Retina (tissue), 1 donor: ENCODE results near the gene ASTN2.
A peak's percentile ranks its signal among the peaks of the same experiment; 100 is the strongest.
"Not testable (repeated sequence)": the region's sequence is repeated elsewhere in the genome, so short reads cannot be mapped to it uniquely, and the experiment has no call there.

Experiments used
- DNase-seq: peaks from one replicate; pipeline ENCODE4 v3.0.0-alpha.2; 2016

Gene ASTN2

GRCh38 chr9:116901260-116901659 lies 513.6 kb downstream of the ASTN2 start:
- no peak for DNase-seq

DNA sequence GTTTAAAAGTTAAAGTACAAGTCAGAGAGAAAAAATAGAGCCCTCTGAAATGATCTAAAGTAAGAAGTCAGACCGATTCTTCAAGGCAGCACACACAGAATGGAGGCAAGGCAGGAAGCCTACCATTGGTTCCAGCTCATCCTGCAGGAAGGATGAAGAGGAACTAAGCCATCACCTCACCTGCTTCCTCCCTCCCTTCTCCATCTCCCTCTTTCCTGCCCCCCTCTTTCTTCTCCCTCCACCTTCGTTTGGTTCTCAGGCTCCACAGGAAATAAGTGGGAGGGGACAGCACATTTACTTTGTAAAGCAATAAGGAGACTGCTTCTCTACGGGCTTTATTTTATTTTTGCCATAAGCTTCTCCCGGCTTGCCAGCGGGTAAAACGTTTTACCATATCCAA lies 514.3 kb downstream of the ASTN2 start:
- DNase-seq: no peak

- no peak for DNase-seq
These were observed 514.9 kb downstream of the ASTN2 start for GRCh38 chr9:116900007-116900367.

DNA sequence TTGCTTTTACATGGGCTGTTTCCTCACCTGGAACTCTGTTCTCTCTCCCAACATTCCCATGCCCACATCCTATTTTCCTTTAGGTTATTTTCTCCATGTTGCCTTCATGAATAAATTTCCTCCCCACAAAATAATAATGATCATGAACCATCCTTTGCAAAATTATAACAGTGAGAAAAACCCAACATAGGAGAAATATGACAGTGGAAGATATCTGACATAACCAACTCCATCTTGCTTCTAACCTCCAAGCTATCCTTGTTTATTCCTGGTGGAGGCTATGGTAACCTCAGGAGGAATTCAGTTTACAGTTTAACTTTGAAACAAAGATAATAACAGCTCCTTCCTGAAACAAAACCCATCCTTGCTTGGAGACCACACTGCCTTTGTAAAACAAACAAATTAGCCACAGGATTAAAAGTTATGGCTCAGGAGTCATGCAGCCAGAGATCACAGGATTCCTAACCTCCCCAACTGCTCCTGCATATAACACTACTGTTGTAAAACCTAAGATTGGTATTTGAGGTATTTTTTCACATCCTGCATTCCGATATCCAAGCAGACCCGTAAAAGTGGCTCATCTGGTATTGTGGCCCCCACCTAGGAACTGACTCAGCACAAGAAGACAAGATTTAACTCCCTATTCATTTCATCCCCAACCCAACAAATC lies 515.4 kb downstream of the ASTN2 start:
- no peak for DNase-seq

- not testable (repeated sequence) for DNase-seq
These were observed 516.7 kb downstream of the ASTN2 start for GRCh38 chr9:116898131-116898530.

DNA sequence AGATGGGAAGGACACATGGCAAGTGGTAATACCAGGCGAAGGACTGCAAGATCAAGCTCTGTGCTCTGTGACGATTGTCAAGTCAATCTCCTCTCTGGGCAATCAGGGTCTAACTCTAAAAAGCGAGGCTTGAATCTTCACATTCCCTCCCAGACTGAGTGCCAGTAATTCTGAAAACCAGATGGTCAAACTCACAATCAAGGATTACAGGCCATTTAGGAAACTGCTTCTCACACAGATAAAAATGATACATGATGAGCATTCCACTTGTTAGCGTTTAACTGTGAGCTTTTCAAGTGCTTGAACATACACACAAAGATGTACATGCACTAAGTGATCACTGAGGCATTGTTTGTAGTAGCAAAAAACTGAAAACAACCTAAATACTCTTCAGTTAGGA lies 517.7 kb downstream of the ASTN2 start:
- DNase-seq: no peak

DNA sequence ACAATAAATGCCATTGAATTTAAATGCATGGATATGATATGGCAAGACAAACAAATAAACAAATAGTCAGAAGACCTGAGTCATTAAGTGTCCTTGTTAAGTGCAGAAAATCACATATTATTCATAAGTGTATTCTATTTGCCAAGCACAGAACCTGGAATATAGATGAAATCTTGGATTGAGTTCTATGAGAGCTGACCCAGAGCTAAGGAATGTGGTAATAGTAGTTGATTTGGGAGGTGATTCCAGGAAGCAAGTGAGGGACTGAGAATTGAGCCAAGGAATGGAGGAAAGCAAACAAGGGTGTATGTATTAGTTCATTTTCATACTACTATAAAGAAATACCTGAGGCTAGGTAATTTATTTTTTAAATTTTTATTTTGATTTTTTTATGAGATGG lies 518.9 kb downstream of the ASTN2 start:
- DNase-seq: no peak

GRCh38 chr9:116891424-116891823 lies 523.4 kb downstream of the ASTN2 start:
- DNase-seq: no peak

- not testable (repeated sequence) for DNase-seq
These were observed 526.4 kb downstream of the ASTN2 start for GRCh38 chr9:116888476-116888875.

- no peak for DNase-seq
These were observed 526.8 kb downstream of the ASTN2 start for GRCh38 chr9:116888066-116888465.

- DNase-seq: no peak
These were observed 531.2 kb downstream of the ASTN2 start for GRCh38 chr9:116883676-116884075.

- DNase-seq: no peak
These were observed 537.8 kb downstream of the ASTN2 start for GRCh38 chr9:116877072-116877471.

GRCh38 chr9:116875576-116875975 lies 539.3 kb downstream of the ASTN2 start:
- no peak for DNase-seq

GRCh38 chr9:116873937-116874914 lies 540.6 kb downstream of the ASTN2 start:
- DNase-seq: no peak

GRCh38 chr9:116873491-116873890 lies 541.4 kb downstream of the ASTN2 start:
- DNase-seq: no peak

- DNase-seq: no peak
These were observed 544.3 kb downstream of the ASTN2 start for GRCh38 chr9:116870566-116870965.

- DNase-seq: no peak
These were observed 546.7 kb downstream of the ASTN2 start for GRCh38 chr9:116868201-116868600.

- no peak for DNase-seq
These were observed 553.5 kb downstream of the ASTN2 start for GRCh38 chr9:116861321-116861720.

DNA sequence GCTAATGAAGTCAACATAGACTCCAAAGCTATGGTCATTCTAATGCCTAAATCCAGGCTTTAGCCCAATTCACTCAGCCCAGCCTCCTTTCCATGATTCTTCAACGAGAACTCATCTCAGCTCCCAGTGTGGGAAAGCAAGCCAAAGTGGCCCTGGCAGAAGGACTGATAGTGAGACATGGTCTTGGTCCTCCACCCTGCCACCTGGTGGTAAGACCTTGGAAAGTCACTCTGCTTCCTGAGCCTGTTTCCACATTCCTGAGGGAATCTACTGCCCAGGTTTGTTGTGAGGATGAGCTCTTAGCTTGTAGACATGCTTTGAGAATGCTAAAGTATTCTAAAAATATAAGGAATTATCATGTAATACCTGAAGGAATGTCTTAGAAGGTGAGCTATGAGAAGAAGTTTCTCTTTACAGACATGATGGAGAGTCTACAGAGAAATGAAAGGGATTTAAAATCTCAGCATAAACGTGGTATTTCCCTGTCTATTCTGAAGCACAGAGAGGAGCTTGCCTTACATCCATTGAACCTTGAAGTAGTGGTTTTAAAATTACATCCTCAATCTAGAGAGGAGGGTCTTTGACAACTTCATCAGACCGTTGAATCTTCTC lies 554.2 kb downstream of the ASTN2 start:
- peak; percentile 60 for DNase-seq

DNA sequence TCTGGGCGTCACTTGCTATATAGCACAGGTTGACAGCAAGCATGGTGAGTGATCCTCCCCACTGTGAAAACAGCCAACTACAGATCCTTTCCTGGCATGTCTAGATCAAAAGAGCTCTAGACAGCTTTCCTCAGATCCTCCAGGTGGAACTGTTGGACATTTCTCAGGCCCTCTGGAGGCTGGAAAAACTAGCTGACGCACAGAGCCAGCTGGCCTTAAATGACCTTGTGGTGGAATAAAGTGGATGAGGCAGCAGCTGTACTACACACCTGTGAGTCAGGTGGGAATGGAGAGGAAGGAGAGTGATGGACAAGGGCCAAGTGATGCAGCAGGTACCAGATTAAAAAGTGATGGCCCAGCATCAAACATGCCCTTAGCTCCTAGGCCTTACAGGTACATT lies 555.1 kb downstream of the ASTN2 start:
- no peak for DNase-seq

DNA sequence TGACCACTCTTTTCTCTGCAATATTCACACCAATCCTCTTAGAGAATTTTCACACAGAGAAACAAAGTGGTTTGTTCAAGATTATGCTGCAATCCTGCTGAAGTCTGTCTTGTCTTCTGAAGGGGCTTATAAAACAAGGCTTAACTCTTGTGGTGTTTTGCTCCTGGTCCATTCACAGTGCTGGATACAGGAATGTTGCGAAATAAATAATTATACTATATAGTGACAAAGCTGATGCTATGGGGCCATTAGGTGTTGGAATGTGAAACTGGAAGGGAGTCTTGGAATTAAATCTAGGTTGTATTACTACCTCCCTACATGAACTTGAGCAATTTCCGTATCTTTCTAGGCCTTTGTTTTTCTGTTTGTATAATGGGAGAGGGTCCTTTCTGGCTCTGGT lies 557.5 kb downstream of the ASTN2 start:
- no peak for DNase-seq

- DNase-seq: no peak
These were observed 558.8 kb downstream of the ASTN2 start for GRCh38 chr9:116855881-116856662.

- DNase-seq: no peak
These were observed 565.1 kb downstream of the ASTN2 start for GRCh38 chr9:116849721-116850120.
